HG03571 (cell line): ENCODE results near the gene PRTN3.

Experiments
- ATAC-seq: cut with Tn5 transposase; IDR thresholded peaks from one replicate; pipeline ENCODE4 v1.9.1; 2021; ENCODE audit not compliant: unreplicated experiment

The PRTN3 gene, protein sequence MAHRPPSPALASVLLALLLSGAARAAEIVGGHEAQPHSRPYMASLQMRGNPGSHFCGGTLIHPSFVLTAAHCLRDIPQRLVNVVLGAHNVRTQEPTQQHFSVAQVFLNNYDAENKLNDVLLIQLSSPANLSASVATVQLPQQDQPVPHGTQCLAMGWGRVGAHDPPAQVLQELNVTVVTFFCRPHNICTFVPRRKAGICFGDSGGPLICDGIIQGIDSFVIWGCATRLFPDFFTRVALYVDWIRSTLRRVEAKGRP

DNA sequence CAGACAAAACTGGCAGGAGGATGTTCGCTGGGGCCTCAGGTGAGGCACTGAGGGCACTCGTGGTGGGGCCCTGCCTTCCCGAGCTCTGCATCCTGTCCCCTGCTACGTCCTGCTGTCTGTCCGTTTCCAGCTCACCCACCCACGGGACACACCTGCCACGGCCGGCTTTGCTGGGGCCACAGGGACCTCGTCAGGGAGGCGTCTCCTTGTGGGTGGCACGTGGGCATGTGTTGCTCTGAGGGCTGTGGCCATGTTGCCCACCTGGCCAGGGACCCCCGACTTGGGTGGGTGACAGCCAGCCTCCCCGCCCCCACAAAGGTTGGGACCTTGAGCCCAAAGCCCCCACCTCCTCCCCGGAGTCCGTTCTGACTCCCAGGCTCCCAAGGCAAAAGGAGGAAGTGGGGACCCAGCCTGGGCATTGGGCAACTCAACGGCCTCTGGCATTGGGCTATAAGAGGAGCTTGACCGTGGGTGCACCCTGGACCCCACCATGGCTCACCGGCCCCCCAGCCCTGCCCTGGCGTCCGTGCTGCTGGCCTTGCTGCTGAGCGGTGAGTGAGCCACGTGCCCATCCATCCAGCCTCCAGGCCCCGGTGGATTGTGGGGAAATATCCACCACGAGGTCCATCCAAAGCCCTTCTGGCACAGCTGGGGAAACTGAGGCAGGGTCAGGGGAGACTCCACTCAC, at the start of gene PRTN3:
TSS of gene PRTN3 (plus strand) at position 481 of the 688 bp plus-strand sequence. CDS start at position 491, 10 bp downstream.
- ATAC-seq, result no peak

DNA sequence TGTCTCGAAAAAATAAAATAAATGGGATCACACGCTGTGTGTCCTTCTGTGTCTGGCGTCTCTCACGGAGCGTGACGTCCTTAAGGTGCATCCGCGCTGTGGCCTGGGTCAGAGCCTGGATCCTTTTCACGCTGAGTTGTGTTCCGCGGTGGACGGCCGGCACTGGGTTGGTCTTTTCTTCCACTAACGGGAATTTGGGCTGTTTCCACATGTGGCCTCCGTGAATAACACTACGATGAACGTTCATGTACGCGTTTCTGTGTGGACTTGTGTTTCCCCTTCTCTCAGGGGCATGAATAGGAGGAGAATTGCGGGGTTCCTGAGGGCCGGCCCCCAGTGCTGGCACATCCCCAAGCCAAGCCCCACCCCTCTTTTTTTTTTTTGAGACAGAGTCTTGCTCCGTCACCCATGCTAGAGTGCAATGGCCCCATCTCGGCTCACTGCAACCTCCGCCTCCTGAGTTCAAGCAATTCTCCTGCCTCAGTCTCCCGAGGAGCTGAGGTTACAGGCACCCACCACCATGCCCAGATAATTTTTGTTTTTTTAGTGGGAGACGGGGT, 49.7 kb upstream of the PRTN3 start:
- no peak for ATAC-seq

DNA sequence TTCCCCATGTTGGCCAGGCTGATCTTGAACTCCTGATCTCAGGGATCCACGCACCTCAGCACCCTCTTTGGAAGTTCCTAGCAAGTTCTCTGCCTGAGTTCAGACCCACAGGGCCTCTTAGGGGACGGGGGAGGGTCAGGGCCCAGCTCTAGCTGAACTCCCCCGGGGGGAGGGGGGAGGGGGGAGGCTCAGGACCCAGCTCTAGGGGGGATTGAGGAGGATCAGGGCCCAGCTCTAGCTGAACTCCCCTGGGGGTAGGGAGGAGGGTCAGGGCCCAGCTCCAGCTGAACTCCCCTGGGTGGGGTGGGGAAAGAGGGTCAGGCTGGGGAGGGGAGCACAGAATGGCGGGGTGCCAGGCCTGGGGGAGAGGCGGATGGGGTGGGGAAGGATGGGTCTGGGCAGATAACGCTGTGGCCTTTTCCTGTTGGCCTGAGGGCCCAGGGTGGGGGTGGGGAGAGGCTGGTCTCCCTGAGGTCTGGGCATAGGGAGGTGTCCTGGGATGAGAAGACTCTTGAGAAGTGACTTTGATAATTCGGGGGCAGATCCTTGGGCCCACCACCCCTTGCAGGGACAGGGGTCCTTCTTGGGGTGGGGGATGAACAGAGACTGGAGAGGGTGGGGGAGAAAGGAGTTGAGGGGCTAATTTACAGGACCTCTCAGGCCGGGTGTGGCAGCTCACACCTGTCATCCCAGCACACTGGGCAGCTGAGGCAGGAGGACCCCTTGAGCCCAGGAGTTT, 49.1 kb upstream of the PRTN3 start:
- ATAC-seq, result no peak

DNA sequence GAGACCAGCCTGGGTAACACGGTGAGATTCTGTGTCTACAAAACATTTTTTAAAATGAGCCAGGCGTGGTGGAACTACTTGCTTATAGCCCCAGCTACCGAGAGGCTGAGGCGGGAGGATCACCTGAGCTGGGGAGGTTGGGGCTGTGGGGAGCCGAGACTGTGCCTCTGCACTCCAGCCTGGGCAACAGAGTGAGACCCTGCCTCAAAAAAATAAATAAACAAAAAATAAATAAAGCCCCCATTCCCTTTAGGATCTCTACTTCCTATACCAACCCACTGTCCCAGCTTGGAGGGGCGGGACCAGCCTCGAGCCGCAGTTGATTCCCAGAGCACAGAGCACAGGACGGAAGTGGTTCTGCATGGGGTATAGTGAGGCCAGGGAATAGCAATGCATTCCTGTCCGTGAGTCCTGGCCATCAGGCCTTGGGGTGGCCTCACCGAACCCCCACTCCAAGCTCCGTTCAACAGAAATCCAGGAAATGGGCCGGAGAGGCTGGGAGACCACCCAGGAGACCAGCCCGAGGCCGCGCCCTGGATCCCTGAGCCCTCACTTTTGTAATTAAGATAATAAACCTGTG, 48.4 kb upstream of the PRTN3 start:
- ATAC-seq, result no peak

DNA sequence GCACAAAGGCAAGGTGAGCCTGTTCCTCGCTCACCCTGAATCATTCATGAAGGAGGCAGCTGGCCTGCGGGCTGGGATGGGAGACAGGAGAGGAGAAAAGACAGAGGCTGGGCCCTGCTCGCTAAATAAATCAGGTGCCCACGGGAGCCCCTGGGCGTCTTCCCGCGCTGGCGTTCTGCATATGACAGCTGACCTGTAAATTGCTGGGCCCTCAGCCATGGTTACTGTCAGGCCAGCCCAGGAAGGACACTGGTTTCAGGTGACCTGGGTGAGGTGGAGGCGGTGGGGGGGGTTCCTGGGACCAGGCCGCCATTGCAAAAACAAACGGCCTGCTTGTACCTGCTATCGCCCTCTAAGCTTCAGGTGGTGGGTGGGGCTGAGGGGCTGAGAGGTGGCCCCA, 47.0 kb upstream of the PRTN3 start:
- ATAC-seq, result no peak

DNA sequence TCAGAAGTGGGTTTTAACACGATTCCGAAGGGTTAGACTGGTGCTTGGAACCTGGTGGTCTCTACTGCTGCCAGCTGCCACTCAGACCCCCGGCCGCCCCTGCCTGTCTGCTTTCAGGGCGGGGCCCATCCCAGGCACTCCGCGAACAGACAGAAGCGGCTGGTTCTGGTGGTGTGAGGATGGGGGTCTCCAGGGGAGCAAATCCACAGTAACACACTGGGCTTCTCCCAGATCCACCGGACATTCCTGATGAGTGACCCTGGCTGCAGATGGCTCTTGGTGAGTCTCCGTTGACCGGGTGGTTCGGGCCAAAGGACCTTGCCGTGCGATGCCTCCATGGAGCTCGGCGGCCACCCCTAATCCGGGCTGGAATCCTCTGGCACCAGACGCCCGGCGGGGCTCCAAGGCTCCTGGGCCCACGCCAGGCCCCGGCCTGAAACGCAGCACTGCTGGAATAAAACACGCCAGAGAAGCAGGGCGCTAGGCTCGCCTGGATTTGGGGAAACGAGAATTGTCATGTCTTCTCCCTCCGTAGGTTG, 45.7 kb upstream of the PRTN3 start:
- ATAC-seq, result no peak

DNA sequence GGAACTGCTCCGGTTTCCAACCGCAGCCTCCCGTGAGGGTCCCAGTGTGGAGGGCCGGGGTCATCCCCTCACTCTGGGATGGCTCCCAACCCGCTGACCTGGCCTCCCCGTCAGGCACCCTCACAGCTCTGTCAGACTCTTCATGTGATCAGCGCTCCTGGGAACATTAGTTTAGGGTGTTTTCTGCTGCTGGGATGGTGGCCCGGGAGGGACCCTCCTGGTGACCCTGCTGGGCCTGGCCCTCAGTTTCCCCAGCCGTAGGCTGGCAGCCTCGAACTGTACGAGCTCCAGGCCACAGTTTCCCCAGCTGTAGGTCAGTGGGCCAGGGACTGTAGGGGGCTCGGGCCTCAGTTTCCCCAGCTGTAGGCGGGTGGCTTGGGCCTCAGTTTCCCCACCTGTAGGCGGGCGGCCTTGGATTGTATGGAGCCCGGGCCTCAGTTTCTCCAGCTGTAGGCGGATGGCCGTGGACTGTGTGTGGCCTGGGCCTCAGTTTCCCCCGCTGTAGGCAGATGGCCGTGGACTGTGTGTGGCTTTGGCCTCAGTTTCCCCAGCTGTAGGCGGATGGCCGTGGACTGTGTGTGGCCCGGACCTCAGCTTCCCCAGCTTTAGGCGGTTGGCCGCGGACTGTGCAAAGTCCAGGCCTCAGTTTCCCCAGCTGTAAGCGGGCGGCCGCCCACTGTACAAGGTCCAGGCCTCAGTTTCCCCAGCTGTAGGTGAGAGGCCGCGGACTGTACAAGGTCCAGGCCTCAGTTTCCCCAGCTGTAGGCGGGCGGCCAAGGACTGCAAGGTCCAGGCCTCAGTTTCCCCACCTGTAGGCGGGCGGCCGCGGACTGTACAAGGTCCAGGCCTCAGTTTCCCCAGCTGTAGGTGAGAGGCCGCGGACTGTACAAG, 44.9 kb upstream of the PRTN3 start:
- no peak for ATAC-seq

DNA sequence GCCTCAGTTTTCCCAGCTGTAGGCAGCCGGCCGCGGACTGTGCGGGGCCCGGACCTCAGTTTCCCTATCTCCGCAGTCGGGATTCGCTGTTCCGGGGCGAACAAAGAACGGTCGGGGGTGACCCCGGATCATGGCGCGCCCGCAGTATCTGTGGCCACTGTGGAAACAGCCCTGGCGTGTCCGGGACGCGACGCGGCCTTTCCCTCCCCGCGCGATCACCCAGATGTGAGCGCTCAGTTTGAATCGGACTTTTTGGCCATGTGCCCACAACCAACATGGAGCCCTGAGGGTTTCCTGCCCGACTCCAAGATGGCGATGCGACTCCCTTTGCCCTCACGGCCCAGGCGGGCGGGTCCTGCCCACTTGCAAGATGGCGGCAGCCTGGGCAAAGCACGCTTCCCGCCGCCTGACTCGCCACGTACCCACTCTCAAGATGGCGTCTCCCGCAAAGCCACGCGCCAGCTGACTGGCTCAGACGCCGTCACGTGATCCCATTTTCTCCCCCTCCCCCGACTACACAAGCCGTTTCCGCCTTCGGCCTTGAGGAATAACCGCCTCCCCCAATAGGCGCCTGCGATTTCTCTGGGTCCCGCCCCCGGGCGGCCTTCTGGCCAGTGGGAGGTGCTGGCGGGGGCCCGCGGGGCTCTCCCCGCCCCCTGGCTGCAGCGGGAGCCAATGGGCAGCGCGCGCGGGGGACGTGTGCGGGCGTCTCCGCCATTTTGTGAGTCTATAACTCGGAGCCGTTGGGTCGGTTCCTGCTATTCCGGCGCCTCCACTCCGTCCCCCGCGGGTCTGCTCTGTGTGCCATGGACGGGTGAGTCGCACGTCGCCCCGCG, 43.9 kb upstream of the PRTN3 start, which contains the start of gene PTBP1:
TSS of gene PTBP1 (plus strand) at position 761 of the 836 bp plus-strand sequence. CDS start at position 807, 46 bp downstream.
- peak; percentile 68 for ATAC-seq

DNA sequence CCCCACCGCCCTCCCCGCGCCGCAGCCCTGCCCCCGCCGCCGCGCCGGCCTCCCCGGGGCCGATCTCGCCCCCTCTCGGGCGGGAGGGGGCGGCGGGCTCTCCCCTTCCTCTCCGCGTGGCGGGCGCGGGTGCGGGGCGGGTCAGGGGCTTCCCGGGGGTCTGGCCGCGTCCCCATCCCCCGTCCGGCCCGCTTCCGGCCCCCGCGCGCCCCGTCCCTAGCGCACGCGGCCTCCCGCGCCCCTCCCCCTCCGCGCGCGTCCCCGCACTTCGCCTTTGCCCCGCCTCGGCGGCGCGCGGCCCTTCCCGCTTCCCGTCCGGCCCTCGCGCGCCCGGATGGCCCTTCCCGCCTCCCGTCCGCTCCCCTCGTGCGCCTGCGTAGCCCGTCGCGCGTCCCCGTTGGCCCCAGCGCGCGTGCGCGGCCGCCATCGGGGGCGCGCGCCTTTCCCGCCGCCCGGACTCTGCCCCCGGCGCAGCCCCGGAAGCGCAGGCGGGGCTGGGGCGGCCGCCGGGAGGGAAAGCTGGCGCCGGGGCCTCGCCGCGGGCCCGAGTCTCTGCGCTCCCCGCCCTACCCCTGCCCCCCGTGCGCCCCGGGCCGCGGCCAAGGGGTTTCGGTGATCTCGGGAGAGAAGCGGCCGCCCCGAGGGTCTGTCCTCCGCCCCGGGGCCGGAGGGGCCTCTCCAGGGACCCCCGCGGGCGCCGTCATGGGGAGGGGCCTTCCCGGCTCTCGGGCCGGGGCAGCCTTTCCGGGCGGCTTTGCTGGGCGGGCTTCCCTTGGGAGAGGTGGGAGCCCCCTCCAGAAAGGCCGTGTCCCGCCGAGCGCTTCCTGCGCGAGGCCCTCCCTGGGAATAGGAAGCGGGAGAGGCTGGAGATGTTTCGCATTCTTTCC, 43.0 kb upstream of the PRTN3 start:
- peak; percentile 35 for ATAC-seq

DNA sequence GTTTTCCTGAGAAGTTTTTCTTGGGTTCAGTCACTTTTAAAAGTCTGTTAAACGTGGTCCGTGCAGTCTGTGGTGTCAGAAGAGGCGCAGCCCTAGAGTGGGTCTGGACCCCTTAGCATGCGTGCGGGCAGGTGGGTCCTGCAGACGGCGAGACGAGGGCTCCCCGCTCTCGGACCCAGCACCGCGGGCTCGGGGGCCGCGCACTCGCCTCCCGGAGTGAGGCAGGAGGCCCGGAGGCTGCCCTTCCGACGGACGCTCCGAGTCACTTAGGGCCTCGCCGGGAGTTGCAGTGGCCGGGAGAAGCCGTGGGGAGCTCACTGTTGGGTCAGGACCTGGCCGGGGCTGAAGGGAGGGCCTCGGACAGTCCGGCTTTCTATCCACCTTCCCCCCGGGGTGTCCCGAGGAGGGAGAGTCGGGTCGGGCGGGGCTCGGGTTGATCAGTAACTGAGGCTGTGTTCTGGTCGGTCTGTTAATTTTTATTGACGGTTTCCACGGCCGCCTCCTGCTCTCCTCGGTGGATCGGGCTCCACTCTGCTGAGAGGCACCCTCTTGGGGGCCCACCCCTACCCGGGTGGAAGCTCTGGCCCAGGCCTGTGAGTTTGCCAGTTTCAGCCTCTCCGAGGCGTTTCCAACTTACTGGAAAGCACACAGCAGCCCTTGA, 42.3 kb upstream of the PRTN3 start:
- no peak for ATAC-seq

DNA sequence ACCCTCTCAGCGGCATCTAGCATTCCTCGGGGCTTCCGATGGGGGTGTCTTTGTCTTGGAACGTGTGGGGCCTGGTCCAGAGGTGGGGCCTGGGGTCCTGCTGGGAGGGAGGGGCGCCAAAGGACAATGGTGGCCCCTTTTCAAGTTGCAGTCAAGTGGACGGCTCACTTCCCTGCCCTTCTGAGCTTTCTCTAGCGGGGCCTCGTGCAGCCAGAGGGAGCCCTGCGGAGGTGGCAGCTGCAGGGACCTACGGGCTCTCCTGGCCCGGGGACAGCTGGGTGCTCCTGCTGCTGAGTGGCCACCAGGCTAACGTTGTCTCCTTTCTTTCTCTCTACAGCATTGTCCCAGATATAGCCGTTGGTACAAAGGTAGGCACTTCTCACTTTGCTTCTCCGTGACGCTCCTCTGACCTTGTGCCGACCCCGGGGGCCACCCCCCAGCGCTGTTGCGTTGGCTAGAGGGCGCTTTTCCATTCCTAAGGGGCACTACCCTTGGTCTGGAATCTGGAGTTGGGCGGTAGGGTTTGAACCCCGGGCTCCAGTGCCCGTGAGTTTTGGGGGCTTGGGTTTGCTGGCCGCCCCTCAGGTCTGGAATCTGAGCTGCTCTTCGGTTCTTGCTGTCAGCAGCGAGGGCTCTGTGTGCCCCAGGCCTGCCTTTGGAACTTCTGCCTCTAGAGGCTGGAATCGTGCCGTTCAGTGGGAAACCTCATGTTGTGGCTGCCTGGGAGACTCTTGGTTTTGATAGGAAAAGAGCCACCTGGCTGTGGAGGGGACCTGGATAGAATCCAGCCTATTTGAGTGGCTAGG, 41.5 kb upstream of the PRTN3 start:
- no peak for ATAC-seq

DNA sequence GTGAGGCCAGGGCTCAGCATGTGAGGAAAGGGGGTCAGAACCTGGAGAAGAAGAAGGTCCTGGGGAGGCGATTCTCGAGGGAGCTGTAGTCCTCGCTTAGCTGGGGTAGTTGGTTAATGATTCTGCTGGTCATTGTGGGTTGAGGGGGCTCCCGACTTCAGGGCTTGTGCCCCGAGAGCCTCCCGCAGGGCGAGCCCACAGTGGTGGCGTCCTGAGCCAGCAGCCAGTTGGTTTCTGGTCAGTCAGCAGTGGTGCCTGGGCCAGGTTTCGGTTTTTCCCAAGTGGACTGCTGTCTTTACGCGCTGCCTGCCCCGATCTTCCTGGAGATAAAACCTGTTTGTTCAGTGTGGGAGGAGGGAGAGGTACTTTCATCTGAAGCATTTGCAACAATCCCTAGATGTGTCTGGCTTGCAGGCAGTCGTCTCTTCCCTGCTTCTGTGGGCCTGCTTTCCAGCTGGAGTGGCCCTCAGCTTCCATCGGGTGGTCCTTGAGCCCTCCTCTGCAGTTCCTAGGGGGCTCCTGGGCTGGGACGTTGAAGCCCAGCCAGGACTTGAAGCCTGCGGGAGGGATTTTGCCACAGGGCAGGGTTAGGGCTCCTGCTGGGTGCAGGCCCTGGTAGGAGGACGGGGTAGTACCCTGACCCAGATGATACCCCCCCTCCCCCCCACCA, 40.3 kb upstream of the PRTN3 start:
- ATAC-seq, result no peak

DNA sequence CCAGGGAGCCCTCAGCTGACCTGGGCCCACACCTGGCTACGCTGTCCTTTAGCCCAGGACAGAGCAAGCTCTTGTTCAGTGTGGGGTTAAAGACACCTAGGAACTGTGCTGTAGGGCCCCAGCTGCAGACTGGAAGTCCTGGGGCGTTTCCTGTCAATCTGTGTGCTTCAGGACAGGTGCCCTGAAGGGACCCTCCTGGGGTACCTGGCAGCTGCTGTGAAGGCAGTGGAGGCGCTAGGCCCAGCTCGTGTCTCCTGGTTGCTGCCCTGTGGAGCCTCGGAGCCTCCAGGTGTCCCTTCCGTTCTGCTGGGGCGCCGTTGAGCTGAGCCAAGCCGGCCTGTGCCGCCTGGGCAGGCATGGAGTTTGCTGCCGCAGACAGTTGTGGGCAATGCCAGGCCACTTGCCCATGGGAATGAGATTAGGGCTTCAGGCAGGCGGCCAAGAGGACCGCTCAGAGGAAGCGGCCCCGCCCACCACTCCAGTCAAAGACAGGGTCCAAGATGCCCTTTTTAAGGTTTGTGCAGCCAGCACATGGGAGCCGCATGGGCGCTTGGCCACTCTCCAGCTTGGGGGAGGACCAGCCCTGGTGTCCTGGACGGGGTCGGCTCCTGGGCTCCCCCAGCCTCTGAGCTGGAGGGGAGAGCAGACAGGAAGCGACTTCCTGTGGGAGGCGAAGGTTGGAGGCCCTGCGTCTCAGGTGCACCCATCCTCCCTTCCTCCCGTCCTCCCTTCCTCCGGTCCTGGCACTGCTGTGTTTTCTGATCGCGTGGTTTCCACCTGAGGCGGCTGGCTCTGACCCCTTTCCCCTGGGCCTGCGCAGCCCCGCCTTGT, 39.6 kb upstream of the PRTN3 start:
- no peak for ATAC-seq

DNA sequence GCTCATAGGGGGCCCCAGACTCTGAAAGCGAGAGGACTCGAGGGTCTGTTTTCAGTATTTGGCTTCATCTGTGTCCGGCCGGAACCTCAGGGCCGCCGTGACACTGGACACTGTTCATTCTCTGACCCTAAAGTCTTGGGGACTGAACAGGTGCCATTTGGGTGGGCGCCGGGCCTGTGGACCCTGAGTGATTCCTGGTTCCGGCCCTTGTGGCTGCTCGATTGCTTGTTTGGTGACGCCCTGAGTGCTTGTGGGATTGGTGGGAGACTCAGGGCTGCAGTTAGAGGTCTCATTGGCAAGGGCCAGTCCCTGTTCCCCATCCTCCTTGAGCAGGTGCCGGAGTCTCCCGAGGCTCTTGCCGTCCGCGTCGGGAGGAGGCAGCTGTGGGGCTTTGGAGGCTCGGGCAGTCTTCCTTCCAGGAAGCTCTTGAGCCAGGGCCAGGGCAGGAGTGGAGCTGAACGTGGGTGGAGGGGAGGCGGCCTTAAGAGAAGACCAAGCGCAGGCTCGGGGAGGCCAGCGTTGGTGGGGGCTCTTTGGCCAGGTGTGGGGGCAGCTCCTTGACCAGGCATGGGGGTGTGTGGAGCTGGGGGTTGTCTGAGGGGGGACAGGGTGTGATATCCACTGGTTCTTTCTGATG, 38.8 kb upstream of the PRTN3 start:
- no peak for ATAC-seq
